ENCODE results near the gene ZFPL1.

ZFPL1 gene

GRCh38 chr11:65125197-65126056 is 41.4 kb downstream of the ZFPL1 start:
- TF ChIP-seq CTCF (IDR thresholded peaks at IDR 0.05): no peak

GRCh38 chr11:65126624-65127274 is 42.7 kb downstream of the ZFPL1 start:
- TF ChIP-seq CTCF (IDR thresholded peaks at IDR 0.05): no peak

- TF ChIP-seq CTCF (IDR thresholded peaks at IDR 0.05): no peak
These were observed 43.6 kb downstream of the ZFPL1 start for GRCh38 chr11:65127473-65128181.

GRCh38 chr11:65128182-65129145 is 44.4 kb downstream of the ZFPL1 start:
- no peak for TF ChIP-seq CTCF (IDR thresholded peaks at IDR 0.05)

GRCh38 chr11:65129649-65130441 is 45.8 kb downstream of the ZFPL1 start:
- no peak for TF ChIP-seq CTCF (IDR thresholded peaks at IDR 0.05)

- TF ChIP-seq CTCF (IDR thresholded peaks at IDR 0.05): no peak
These were observed 46.8 kb downstream of the ZFPL1 start for GRCh38 chr11:65130631-65131416.

Data from LNCAP (cell line).